Effector memory CD4-positive, alpha-beta T cell (primary cell): ENCODE results near the gene MPPE1.

Source experiments
- DNase-seq, 3 donors: peaks; one replicate each; pipeline ENCODE4 v3.0.0-alpha.2; 2020
- H3K27ac ChIP-seq: 2 replicates; pipeline ENCODE4 v1.7.0; 2013; ENCODE audit warnings: mild to moderate bottlenecking, low read length, moderate library complexity; ENCODE audit not compliant: insufficient read depth, poor library complexity, severe bottlenecking
- H3K27me3 ChIP-seq: replicated peaks from 2 replicates; pipeline ENCODE4 v1.7.0; 2013; ENCODE audit warnings: mild to moderate bottlenecking, low read length; ENCODE audit not compliant: insufficient read depth, control insufficient read depth, poor library complexity, severe bottlenecking
- H3K36me3 ChIP-seq: 2 replicates; pipeline ENCODE4 v1.7.0; 2013; ENCODE audit warnings: mild to moderate bottlenecking, low read length, moderate library complexity; ENCODE audit not compliant: control insufficient read depth, insufficient read depth
- H3K4me1 ChIP-seq: 2 replicates; pipeline ENCODE4 v1.7.0; 2013; ENCODE audit warnings: low read length, mild to moderate bottlenecking; ENCODE audit not compliant: control insufficient read depth, insufficient read depth, poor library complexity, severe bottlenecking
- H3K4me3 ChIP-seq: 2 replicates; pipeline ENCODE4 v1.7.0; 2013; ENCODE audit warnings: low read length, low read depth, mild to moderate bottlenecking; ENCODE audit not compliant: insufficient read depth, poor library complexity, severe bottlenecking
- H3K9me3 ChIP-seq: 2 replicates; pipeline ENCODE4 v1.7.0; 2013; ENCODE audit warnings: mild to moderate bottlenecking, low read length, moderate library complexity; ENCODE audit not compliant: control insufficient read depth

Gene MPPE1

DNA sequence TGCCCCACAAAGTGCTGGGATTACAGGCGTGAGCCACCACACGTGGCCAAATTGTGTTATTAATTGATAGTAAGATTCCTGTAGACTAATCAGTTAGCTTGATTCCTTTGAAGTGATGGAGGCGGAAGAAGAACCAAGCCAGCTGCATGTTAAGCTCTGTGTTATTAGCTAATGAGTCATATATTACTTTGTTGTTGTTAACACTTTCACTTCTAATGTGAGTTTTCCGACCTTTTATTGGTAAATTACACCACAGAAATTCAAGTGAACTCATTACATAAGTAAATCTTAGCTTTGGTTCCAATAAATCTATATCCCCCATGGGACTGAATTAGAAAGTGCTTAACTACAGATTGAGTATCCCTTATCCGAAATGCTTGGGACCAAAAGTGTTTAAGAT is 36.6 kb downstream of the MPPE1 start:
- no peak overlapping the region for H3K27ac ChIP-seq
- DNase-seq = no peak
- no peak overlapping the region for H3K4me3 ChIP-seq
- H3K9me3 ChIP-seq = no peaks in the 10 kb centered on the region
- no peaks in the 10 kb centered on the region for H3K4me1 ChIP-seq
- H3K36me3 ChIP-seq = no peaks in the 10 kb centered on the region
- no peaks in the 10 kb centered on the region for H3K27me3 ChIP-seq

DNA sequence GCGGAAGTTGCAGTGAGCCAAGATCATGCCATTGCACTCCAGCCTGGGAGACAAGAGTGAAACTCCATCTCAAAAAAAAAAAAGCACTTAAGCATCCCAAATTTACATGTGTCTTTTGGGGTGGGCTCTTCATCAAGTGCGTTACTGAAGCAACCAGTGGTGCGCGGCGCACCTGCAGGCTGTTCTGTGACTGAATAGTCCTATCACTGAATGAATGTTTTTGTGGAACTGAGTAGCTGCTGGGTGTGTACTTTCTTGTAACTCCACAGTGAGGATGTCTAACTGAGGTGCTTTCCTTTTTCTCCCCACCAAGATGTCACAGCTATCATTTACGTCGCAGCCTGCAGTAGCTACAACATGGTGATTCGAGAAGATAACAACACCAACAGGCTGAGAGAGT is 39.9 kb downstream of the MPPE1 start:
- H3K36me3 ChIP-seq = no peaks in the 10 kb centered on the region
- DNase-seq = no peak
- no peaks in the 10 kb centered on the region for H3K27me3 ChIP-seq
- H3K27ac ChIP-seq = no peak overlapping the region
- no peaks in the 10 kb centered on the region for H3K4me1 ChIP-seq
- H3K9me3 ChIP-seq = no peaks in the 10 kb centered on the region
- H3K4me3 ChIP-seq = no peak overlapping the region

DNA sequence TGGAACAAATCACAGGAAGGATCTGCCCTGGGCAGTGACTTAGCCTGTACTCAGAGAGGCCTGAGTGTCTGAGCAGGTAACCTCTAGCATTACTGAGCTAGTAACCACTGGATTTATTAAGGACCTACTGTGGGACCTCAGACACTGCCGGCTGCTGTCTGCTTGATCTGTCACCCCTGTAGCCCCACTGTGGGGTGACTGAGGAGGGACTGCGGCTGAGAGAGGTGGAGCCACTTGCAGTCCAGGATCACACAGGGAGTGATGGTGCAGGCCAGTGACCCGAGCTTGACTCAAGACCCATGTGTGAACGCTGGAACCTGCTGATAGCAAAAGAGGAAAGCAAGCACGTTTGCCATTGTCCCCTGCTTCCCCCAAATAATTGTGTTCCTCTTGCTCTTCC is 41.4 kb downstream of the MPPE1 start:
- H3K4me3 ChIP-seq = no peak overlapping the region
- no peaks in the 10 kb centered on the region for H3K4me1 ChIP-seq
- no peaks in the 10 kb centered on the region for H3K27me3 ChIP-seq
- no peaks in the 10 kb centered on the region for H3K36me3 ChIP-seq
- no peaks in the 10 kb centered on the region for H3K9me3 ChIP-seq
- H3K27ac ChIP-seq = no peak overlapping the region
- no peak for DNase-seq

DNA sequence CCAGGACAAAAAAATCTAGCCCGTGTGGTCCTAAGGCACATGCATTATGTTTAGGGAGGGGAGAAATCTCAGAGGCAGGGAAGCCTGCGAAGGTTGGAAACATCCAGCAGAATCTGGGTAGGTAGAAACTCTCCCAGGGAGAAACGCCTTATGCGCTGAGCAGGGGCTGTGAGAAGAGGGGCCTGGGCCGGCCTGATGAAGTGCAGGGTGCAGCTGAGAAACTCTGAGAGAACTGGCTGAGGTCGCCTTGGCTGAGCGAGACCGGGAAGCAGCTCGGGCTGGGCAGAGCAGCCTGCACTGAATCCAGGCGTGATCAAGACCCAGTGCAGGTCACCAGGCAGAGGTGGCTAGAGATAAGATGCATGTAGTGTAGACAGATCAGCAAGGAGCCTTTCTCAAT is 41.8 kb downstream of the MPPE1 start:
- Histone ChIP-seq H3K9me3 (no peaks in the 10 kb centered on the region), H3K27me3 (no peaks in the 10 kb centered on the region), H3K36me3 (no peaks in the 10 kb centered on the region), H3K4me1 (no peaks in the 10 kb centered on the region), H3K27ac (no peak overlapping the region), H3K4me3 (no peak overlapping the region)
- no peak for DNase-seq

DNA sequence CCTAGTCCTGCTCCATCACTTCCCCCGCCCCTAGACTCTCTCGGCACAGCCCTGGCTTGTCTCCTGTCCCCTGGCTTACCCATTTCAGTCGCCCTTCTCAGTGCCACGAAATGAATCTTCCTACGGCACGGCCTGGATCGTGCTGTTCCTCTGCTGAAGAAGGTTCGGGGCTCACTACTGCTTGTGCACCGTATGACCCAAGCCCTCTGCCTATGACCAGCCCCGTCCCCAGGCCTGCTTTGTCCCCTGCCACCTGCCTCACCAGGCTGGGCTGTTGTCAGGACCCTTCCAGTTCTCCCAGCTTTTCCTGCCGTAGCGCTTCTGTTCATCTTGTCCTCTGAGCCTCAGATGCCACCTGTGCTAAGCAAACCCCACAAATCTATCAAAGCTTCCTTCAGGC is 43.0 kb downstream of the MPPE1 start:
- no peaks in the 10 kb centered on the region for H3K9me3 ChIP-seq
- no peak overlapping the region for H3K4me3 ChIP-seq
- DNase-seq = no peak
- H3K27me3 ChIP-seq = no peaks in the 10 kb centered on the region
- no peaks in the 10 kb centered on the region for H3K36me3 ChIP-seq
- no peaks in the 10 kb centered on the region for H3K4me1 ChIP-seq
- no peak overlapping the region for H3K27ac ChIP-seq

DNA sequence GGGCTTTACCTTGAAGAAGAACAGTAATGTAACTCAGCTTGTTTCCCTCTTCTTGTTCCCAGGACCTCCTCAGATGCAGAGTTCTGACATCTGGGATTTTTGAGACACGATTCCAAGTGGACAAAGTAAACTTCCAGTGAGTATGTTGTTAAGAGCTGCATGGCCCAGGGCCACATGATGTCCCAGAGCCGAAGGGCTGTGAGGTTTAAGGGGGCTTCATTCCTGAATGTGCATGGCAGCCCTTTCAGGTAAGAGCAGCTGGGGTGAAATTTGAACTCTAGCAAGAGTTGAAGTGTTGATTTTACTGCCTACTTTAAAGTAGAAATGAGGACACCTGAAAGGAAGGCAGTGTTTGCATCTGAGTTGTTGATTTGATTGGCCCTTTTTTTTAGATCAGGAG is 43.6 kb downstream of the MPPE1 start:
- Histone ChIP-seq H3K36me3 (no peaks in the 10 kb centered on the region), H3K27me3 (no peaks in the 10 kb centered on the region), H3K4me3 (no peak overlapping the region), H3K27ac (no peak overlapping the region), H3K4me1 (no peaks in the 10 kb centered on the region), H3K9me3 (no peaks in the 10 kb centered on the region)
- no peak for DNase-seq

DNA sequence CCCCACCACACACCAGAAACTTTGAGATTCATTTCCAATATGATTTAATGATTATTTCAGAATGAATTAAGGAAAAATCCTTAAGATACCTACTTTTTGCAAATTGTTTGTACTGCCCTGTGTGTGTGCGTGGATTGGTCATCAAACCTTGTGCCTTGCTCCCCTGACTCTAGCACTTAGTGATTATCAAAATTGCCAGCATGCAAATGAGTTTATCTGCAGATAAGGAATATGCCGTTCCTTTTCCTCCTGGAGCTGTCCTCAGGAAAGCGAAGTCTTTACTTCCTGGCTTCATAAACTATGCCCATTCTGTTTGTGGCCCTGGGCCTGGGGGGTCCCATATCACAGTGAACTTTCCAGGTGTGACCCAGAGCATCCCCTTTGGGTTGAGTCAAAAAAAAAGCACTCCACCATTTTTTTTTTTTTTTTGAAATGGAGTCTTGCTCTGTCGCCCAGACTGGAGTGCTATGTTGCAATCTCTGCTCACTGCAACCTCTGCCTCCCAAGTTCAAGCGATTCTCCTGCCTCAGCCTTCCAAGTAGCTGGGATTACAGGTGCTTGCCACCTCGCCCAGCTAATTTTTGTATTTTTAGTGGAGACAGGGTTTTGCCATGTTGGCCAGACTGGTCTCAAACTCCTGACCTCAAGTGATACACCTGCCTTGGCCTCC is 45.5 kb downstream of the MPPE1 start:
- no peak overlapping the region for H3K27ac ChIP-seq
- H3K9me3 ChIP-seq = no peaks in the 10 kb centered on the region
- no peaks in the 10 kb centered on the region for H3K4me1 ChIP-seq
- H3K36me3 ChIP-seq = no peaks in the 10 kb centered on the region
- DNase-seq = no peak
- no peak overlapping the region for H3K4me3 ChIP-seq
- no peaks in the 10 kb centered on the region for H3K27me3 ChIP-seq

DNA sequence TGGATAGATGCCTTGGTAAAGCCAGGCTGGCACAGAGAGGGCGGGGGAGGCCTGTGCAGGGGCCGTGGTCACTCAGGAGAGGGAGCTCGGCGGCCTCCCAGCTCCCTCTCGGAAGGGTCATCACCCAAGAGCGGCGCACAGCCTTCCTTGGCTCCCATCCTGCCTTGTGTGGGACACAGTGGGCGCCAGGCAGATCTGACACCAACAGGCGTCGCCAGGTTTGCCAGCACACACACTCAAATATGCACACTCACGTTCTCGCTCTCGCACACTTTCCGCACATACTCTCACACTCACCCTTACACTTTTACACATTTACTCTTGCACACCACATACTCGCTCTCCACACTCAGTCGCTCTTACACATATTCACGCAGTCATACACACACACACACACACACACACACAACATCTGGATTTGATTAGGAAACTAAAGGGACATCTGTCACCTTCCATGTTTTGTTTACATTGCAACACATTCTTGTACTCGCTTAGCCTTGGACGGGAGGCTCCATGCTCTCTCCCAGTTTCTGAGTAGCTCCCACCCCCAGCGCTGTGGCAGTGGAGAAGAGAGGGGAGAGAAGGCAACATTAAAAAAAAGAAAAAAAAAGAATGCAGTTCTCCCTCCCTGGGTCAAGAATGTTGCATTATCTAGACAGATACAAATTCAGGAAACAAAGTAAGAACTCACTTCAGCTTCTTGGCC is 46.4 kb downstream of the MPPE1 start:
- no peaks in the 10 kb centered on the region for H3K27me3 ChIP-seq
- H3K27ac ChIP-seq = no peak overlapping the region
- no peak for DNase-seq
- no peaks in the 10 kb centered on the region for H3K9me3 ChIP-seq
- no peaks in the 10 kb centered on the region for H3K4me1 ChIP-seq
- no peaks in the 10 kb centered on the region for H3K36me3 ChIP-seq
- no peak overlapping the region for H3K4me3 ChIP-seq

DNA sequence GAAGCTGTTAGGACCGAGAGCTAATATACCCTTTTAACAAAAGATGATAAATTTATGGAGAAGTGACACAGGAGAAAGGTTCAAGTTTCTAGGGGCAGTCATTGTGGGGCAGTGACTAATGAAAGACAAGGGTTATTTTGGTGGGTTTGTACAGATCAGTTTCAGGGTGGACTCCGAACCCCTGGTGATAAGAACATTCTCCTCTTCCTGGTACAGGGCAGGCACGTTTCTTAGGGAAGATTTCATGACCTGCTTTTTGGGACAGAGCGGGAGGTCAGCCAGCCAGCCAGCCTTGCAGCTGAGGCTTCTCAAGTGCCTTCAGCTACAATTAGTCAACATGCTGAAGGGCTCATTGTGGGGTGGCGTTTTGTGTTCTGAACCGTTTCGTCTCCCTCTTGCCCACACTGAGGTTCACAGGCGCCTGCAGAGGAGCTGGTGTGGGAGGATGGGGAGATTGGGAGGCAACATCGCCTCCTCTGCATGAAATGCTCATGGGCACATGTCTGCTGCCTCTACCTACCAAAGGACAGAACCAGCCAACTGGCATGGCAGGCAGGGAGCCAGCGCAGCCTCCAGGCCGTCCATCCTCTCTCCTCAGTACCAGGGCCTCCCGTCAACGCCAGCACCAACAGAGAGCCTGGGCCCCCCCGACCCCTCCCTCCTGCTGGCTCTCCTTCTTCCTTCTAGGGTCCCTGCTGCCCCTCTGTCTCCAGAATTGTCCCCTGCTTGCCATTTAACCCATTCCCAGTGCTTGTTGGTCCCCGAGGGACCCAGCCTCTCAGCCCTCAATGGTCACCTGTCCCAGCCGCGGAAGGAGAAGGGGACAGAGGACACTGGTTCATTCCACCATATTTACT is 47.3 kb downstream of the MPPE1 start:
- H3K27ac ChIP-seq = no peak overlapping the region
- H3K27me3 ChIP-seq = no peaks in the 10 kb centered on the region
- H3K4me3 ChIP-seq = no peak overlapping the region
- H3K36me3 ChIP-seq = no peaks in the 10 kb centered on the region
- DNase-seq = no peak
- H3K9me3 ChIP-seq = no peaks in the 10 kb centered on the region
- no peaks in the 10 kb centered on the region for H3K4me1 ChIP-seq

DNA sequence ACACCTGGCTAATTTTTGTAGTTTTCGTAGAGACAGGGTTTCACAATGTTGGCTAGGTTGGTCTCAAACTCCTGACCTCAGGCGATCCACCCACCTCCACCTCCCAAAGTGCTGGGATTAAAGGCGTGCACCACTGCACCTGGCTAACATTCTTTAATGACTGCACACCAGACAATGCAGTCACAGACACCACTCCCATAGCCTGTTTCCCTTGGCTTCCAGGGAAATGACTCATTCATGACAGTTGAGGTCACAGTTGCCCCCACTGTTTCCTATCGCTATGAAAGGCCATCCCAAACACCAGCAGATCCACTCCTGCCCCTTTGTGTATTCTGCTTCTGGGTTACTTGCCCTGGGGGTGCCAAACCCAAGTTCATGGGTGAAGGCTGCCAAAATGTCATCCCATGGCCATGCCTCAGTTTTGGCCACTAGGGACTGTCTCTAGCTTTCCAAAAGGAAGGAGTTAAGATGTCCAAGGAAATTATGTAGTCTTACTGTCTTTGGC is 48.2 kb downstream of the MPPE1 start:
- no peak overlapping the region for H3K27ac ChIP-seq
- H3K36me3 ChIP-seq = no peaks in the 10 kb centered on the region
- H3K4me1 ChIP-seq = no peaks in the 10 kb centered on the region
- DNase-seq = no peak
- H3K9me3 ChIP-seq = no peaks in the 10 kb centered on the region
- no peaks in the 10 kb centered on the region for H3K27me3 ChIP-seq
- H3K4me3 ChIP-seq = no peak overlapping the region
